SK-N-MC (cell line): Measurements from ENCODE around the gene KLHL30.

Source experiments
- DNase-seq: peaks from one replicate; pipeline ENCODE4 v3.0.0-alpha.2; 2011; ENCODE audit warnings: low read depth, low spot score
- H3K27ac ChIP-seq: fragments of 200-600 bp; sonication (generic); 2 replicates; pipeline ENCODE4 v1.5.1; 2016; ENCODE audit warnings: mixed run types
- H3K36me3 ChIP-seq: fragments of 200-600 bp; sonication (generic); 2 replicates; pipeline ENCODE4 v1.6.1; 2017; ENCODE audit warnings: antibody characterized with exemption, low read length, mixed read lengths; ENCODE audit not compliant: insufficient read depth
- H3K4me3 ChIP-seq: fragments of 200-600 bp; sonication (generic); 2 replicates; pipeline ENCODE4 v1.5.1; 2016
- H3K9ac ChIP-seq: fragments of 200-600 bp; sonication (generic); 2 replicates; pipeline ENCODE4 v1.8.0; 2017; ENCODE audit warnings: mixed run types, mixed read lengths; ENCODE audit not compliant: insufficient read length
- H3K9me3 ChIP-seq: fragments of 200-600 bp; sonication (generic); 2 replicates; pipeline ENCODE4 v1.6.1; 2017; ENCODE audit warnings: low read depth, mild to moderate bottlenecking, antibody characterized with exemption, low read length, moderate library complexity, mixed read lengths
- EZH2 ChIP-seq: fragments of 200-600 bp; sonication (generic); IDR thresholded peaks from one replicate; pipeline ENCODE4 v1.6.1; 2017; ENCODE audit warnings: antibody characterized with exemption
- FOXP2 ChIP-seq: optimal IDR thresholded peaks from 2 replicates; pipeline ENCODE3; 2011; ENCODE audit warnings: mild to moderate bottlenecking, moderate library complexity; ENCODE audit not compliant: insufficient read depth; ENCODE audit errors: extremely low read length, control extremely low read depth
- POLR2AphosphoS5 ChIP-seq: IDR thresholded peaks from 2 replicates; pipeline ENCODE4 v1.6.1; 2012; ENCODE audit warnings: mild to moderate bottlenecking, low read depth, low read length, borderline replicate concordance

Gene KLHL30

DNA sequence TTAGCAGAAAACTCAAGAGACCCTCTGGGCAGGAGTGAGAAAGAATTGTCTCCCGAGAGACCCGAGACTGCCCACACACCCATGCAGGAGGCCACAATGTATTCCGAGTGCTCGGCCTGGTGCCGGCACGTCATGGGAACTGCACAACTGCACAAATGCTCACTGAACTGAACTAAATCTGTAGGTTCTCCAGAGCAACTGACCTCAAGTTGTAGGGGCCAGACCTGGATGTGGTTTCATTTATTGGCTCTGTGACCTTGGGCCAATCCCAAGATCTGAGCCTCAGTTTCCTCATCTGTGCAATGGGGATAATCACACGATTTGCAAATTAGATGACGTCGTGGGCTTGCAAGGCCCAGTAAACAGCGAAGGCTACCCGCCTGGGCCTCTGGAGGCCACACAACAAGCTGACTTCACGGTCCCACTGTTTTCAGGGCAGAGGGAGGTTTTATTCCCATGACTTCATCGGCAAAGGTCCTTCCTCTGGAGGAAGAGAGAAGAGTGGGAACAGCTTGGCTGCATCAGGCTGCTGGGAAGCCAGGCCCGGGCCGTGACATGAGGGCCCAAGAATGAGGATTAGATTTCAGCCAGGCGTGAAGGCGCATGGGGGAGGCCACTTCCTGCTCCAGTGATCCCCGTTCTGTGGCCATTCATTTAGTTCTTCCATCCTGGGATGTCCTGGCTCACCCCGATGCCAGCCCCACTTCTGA, 16.7 kb downstream of the KLHL30 start:
- Histone ChIP-seq H3K27ac (no peak overlapping the region), H3K9me3 (no peaks in the 10 kb centered on the region), H3K36me3 (no peaks in the 10 kb centered on the region), H3K9ac (no peak overlapping the region), H3K4me3 (no peak overlapping the region)
- TF ChIP-seq FOXP2 (no peak), EZH2 (no peak), POLR2AphosphoS5 (no peak)
- DNase-seq: no peak

DNA sequence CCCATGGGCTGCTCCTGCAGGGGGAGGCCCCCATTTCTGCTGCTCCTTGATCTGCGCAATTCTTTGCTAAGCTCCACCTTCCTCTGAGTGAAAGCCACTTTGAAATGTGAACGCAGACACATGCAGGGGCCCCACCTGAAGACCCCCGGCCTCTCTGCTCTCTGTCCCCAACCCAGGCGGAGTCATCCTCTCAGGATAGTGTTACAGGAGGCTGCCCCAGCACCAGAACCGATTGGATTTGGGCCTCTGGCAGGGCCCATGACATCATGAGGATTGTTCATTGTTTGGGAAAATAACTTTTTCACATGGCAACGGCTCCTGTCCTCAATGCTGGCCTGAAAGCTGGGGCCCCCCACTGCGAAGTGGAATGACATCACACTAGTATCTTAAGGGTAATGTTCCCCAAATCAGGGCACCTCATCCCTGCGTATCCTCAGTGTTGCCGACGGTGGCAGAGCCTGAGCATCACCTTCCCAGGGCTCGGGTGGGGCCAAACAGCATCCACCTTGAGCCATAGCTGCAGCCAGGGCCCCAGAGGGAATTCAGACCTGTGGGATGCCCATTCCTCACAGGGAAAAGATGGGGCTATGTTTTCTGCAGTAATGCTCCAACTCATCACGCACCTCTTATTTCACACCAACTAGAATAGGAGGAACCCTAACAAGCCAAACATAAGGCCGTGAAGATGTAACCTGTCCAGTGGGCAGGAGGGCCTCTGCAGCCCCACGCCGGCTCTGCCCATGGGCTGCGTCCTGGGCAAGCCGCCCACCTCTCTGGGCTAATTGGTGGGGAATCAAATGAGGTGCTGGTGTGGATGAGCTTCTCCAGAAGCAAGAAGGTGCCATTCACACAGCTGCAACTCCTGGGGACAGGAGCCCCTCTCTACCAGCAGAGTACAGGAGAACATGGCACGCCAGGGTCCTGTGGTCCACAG, 17.6 kb downstream of the KLHL30 start:
- Histone ChIP-seq H3K27ac (0 out of 2 replicates have a peak overlapping the region, but pooled peaks have one; percentile 36), H3K9me3 (no peaks in the 10 kb centered on the region), H3K4me3 (no peak overlapping the region), H3K36me3 (no peaks in the 10 kb centered on the region), H3K9ac (no peak overlapping the region)
- DNase-seq: no peak
- TF ChIP-seq FOXP2 (no peak), EZH2 (no peak)

DNA sequence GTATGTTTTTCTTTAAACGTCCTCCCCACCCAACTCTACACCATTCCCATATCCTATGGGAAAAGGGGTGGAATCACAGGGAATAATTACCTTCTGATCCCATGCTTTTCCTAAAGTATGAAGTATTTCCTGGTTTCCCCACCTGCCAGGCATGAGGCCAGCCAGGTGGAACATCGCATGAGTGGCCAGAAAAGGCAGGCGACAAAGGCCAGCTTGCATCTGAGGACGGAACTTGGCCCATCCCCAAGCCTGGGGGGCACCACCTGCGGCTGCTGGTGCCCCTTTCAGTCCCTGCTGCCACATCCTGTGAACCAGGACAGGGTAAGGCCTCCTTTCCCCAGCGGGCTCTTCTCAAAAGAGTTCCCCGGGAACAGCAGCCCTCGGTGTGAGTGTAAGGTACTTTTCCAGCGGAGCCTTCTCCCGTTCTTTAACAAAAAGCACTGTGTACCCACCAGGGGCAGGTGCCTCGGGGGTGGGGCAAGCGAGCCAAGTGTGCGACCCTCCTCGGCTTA, 19.1 kb downstream of the KLHL30 start:
- H3K27ac ChIP-seq: no peak overlapping the region

DNA sequence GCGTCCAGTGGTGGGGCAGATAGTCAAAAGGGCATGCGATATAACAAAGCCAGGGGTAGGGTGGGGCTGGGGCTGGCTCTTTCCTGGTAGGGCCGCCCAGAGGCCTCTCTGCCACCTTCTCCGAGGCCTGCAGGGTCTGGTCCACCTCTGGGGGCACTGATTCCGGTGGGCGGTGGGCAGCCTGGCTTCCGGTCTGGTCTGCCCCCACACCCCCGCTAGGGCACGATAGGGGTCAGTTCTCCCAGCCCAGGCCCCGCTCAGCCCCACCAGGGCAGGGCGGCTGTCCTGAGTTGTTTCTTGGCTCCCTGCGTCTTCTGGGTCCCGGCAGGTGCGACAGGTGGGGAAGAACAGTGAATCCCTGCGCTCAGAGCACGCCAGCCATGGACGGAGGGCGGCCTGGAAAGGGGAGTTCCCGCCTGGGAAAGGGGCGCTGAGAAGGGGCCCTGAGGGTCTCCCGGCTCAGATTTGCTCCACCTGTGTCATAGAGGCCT, 19.6 kb downstream of the KLHL30 start:
- Histone ChIP-seq H3K36me3 (no peaks in the 10 kb centered on the region), H3K9ac (no peak overlapping the region), H3K9me3 (no peaks in the 10 kb centered on the region), H3K4me3 (peak overlapping the region; percentile 57; the same call in 1 of the 2 replicates), H3K27ac (no peak overlapping the region)
- no peak for TF ChIP-seq EZH2
- no peak for TF ChIP-seq FOXP2
- TF ChIP-seq POLR2AphosphoS5: no peak
- DNase-seq: no peak

More for the DNA sequence above, 19.1 kb downstream of the KLHL30 start:
- no peak overlapping the region for H3K4me3 ChIP-seq
- H3K9me3 ChIP-seq: no peaks in the 10 kb centered on the region
- no peaks in the 10 kb centered on the region for H3K36me3 ChIP-seq
- DNase-seq: no peak
- H3K9ac ChIP-seq: no peak overlapping the region
- TF ChIP-seq FOXP2: no peak

DNA sequence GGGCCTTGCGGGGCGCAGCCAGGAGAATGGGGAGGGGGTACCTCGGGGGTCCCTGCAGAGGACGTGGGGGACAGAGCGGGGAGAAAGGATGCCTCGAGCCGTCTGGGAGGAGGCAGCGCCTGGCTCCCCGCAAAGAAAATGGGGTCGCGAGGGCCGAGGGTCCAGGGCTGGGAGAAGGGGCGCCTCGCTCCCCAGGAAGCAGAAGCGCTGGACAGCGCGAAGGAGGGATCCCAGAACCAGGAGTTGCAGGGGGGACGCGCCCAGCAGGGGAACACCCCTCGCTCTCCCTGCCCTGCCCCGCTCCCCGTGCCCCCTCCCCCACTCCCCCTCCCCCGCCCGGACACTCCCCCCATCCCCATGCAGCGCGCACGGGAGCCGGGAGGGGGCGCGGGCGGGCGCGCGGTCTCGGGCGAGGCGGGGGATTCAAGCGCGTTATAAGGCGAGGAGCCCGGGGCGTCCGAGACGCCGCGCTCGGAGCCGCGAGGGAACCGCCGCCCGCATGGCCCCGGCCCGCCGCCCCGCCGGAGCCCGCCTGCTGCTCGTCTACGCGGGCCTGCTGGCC, 20.1 kb downstream of the KLHL30 start, which contains the start of gene ERFE:
ERFE (plus strand) TSS at position 462 of the 562 bp plus-strand sequence; CDS start at position 500, 38 bp downstream.
- Histone ChIP-seq H3K36me3 (no peaks in the 10 kb centered on the region), H3K9ac (peak within 1 kb of the TSS; percentile 92), H3K27ac (peak within 1 kb of the TSS; percentile 62; the same call in 1 of the 2 replicates), H3K4me3 (peak within 1 kb of the TSS; percentile 91), H3K9me3 (no peaks in the 10 kb centered on the region)
- DNase-seq: no peak
- TF ChIP-seq EZH2: no peak
- no peak for TF ChIP-seq POLR2AphosphoS5
- no peak for TF ChIP-seq FOXP2

DNA sequence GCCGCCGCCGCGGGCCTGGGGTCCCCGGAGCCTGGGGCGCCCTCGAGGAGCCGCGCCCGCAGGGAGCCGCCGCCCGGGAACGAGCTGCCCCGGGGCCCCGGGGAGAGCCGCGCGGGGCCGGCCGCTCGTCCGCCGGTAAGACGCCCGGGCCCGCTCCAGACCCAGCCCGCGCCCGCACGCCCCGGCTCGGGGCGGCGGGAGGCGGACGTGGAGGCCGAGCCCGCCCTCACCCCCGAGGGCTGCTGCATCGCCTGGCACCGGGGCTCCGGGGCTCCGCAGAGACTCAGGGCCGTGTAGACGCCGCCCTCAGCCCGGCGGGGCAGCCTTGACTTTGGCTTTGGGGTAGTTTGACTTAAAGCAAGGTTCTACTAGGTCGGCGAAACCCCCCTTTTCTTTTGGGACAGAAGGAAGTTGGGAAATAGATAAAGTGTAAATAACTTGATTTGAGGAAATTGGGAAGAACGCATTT, 20.6 kb downstream of the KLHL30 start:
- TF ChIP-seq EZH2: no peak
- no peak for TF ChIP-seq FOXP2
- TF ChIP-seq POLR2AphosphoS5: no peak
- Histone ChIP-seq H3K27ac (peak overlapping the region; percentile 62; the same call in 1 of the 2 replicates), H3K4me3 (peak overlapping the region; percentile 91), H3K9ac (peak overlapping the region; percentile 92), H3K9me3 (no peaks in the 10 kb centered on the region), H3K36me3 (no peaks in the 10 kb centered on the region)
- DNase-seq: no peak

DNA sequence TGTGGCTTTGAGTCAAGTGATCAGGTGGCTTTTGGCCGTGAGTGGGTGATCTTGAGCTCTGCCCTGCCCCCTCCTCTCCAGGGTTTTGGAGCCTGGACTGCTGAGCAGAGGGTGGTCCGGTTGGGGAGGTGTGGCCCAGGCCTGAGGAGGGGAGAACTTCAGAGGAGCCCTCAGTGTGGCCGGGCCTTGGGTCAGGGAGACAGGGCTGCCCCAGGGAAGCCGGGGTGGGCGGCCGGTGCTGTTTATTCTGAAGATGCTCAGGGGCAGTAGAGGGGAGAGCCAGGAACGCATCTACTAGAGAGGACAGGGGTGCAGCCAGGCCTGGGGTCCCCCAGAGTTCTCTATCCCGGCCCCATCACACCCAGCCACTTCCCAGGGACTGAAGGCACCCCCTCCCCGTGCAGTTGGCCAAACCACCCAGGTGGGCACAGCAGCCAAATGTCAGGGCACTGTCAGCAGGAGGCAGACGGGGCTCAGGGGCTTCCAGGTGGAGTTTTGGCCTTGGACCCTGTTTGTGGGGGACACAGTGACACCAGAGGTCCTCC, 21.3 kb downstream of the KLHL30 start:
- peak overlapping the region; percentile 62; the same call in 1 of the 2 replicates for H3K27ac ChIP-seq
- no peaks in the 10 kb centered on the region for H3K36me3 ChIP-seq
- peak overlapping the region; percentile 91 for H3K4me3 ChIP-seq
- peak overlapping the region; percentile 92 for H3K9ac ChIP-seq
- no peak for DNase-seq
- TF ChIP-seq FOXP2: no peak
- TF ChIP-seq EZH2: no peak
- no peak for TF ChIP-seq POLR2AphosphoS5
- H3K9me3 ChIP-seq: no peaks in the 10 kb centered on the region
